HG03439 (cell line): Measurements from ENCODE around the gene TROAP.
"Not testable (repeated sequence)": the region's sequence is repeated elsewhere in the genome, so short reads cannot be mapped to it uniquely, and the experiment has no call there.

Source experiments
- ATAC-seq: cut with Tn5 transposase; IDR thresholded peaks from one replicate; pipeline ENCODE4 v1.9.1; 2021; ENCODE audit warnings: mild to moderate bottlenecking, moderate library complexity; ENCODE audit not compliant: unreplicated experiment

TROAP gene

DNA sequence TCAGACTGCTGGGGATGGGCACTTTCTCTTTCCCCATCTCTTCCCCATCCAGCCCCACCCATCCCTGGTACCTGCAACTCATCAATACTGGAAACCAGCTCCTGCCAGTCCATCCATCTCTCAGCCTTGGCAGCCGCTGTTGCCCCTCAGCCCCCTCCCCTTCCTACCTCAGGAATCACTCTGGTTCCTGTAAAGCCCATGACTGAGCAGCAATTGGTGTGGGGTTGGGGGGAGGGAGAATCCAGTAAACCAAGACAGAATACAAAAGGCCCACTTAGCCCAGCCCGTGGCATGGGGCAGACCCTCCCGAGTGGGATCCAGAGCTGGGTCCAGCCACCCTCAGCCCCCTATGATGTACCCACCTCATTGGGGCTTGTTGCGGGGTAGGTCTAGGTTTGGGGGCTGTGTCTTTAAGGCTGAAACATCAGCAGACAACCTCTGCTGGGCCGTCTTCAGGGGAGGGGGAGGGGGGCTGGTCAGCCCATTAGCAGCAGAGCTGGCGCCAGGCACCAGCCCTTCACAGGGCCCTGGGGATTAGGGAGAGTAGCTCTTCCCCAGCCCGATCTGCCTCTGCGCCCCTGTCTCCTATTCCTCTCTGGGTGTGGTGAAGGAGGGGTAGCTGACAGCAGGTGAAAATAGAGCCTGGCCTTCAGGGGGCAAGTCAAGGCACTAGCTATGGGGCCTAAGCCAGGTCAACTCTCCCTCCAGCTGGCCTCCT lies 28.8 kb upstream of the TROAP start:
- no peak for ATAC-seq

DNA sequence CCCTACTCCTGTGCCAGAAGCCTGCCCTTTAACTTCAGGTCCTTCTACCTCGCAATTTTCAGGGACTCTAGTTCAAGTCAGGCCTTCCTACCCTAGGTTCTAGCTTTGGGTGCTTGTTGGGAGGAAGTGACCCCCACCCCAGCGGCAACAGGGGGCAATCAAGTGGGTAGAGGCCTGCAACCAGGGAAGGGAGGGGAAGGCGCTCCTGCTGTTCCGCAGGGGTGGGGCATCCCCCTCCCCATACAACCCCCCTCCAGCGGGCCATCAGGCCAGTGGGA lies 28.3 kb upstream of the TROAP start:
- no peak for ATAC-seq

- ATAC-seq, result no peak
These were observed 27.7 kb upstream of the TROAP start, which contains the start of gene PRPH for GRCh38 chr12:49295082-49295936. Gene PRPH (plus strand): TSS chr12:49295147. CDS start chr12:49295201, 54 bp downstream.

- no peak for ATAC-seq
These were observed 26.8 kb upstream of the TROAP start for GRCh38 chr12:49296034-49296835.

DNA sequence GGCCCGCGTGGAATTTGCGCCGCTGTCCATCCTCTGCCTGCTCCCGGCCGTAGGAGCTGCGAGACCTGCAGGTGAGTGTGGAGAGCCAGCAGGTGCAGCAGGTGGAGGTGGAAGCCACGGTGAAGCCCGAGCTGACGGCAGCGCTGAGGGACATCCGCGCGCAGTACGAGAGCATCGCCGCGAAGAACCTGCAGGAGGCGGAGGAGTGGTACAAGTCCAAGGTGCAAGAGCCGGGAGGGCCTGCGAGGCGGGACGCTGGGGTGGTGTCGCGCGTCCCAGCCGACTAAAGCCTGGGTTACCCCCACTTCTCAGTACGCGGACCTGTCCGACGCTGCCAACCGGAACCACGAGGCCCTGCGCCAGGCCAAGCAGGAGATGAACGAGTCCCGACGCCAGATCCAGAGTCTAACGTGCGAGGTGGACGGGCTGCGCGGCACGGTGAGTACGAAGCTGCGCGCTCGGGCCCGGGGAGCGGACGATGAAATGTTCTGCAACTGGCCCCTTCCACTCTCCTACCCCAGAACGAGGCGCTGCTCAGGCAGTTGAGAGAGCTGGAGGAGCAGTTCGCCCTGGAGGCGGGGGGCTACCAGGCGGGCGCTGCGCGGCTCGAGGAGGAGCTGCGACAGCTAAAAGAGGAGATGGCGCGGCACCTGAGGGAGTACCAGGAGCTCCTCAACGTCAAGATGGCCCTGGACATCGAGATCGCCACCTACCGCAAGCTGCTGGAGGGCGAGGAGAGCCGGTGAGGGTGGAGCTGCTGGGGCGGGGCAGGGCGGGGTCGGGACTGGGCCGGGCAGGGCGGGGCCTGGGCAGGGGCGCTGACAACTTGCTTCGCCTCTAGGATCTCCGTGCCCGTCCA lies 26.0 kb upstream of the TROAP start:
- ATAC-seq, result no peak

DNA sequence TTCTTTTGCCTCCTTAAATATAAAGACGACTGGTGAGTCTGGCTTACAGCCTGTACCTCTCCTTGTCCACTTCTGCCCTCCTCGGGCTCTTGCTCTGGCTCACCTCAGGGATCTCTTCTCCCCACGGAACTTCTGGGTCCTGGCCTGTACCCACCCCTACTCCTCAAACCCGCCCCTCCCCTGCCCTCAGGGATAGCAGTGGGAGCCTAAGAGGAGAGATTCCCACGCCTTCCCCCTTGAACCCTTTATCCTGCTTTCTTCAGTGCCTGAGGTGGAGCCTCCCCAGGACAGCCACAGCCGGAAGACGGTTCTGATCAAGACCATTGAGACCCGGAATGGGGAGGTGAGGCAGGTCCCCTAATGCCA lies 25.4 kb upstream of the TROAP start:
- ATAC-seq, result no peak

DNA sequence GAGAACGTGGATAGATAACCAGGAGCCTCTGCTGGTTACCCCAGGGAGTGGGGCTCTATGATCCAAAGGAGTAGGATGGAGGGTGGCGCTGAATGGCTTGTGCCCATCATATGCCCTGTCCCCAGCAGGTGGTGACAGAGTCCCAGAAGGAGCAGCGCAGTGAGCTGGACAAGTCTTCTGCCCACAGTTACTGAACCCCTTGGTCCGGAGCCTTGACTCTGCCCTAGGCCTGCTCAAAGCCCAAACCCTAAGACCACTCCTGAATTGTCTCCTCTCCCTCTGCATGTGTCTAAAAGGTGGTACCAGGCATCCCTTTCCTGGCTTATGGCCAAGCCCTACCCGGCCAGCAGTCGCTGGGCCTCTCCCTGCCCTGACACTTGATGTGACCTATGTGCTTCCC lies 24.9 kb upstream of the TROAP start:
- no peak for ATAC-seq

DNA sequence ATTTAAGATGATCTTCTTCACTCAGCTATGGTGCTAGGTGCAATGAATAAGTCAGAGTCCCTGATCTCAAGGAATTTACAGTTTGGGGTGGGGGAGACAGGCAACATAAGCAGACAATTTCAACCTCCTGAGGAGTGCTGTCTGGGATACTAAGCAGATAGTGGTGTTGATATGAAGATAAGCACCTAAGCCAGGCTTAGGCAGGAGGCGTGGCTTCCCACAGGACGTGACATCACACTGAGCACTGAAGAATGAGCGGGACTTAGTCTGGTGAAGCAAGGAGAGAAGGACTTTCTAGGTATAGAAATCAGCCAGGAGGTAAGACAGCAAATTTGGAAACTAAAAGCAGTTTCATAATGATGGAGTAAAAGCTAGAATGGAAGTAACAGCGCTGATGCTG lies 21.3 kb upstream of the TROAP start:
- ATAC-seq, result no peak

- no peak for ATAC-seq
These were observed 18.9 kb upstream of the TROAP start for GRCh38 chr12:49304161-49304560.

- ATAC-seq, result no peak
These were observed 17.1 kb upstream of the TROAP start for GRCh38 chr12:49305762-49306510.

DNA sequence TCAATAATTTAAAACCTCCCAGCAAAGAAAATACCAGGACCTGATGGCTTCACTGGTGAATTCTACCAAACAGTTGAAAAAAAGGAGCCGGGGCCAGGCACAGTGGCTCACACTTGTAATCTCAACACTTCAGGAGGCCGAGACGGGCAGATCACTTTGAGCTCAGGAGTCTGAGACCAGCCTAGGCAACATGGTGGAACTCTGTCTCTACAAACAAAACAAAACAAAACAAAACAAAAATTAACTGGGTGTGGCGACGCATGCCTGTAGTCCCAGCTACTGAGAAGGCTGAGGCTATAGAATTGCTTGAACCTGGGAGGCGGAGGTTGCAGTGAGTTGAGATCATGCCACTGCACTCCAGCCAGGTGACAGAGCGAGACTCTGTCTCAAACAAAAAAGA lies 13.7 kb upstream of the TROAP start:
- ATAC-seq, result no peak

DNA sequence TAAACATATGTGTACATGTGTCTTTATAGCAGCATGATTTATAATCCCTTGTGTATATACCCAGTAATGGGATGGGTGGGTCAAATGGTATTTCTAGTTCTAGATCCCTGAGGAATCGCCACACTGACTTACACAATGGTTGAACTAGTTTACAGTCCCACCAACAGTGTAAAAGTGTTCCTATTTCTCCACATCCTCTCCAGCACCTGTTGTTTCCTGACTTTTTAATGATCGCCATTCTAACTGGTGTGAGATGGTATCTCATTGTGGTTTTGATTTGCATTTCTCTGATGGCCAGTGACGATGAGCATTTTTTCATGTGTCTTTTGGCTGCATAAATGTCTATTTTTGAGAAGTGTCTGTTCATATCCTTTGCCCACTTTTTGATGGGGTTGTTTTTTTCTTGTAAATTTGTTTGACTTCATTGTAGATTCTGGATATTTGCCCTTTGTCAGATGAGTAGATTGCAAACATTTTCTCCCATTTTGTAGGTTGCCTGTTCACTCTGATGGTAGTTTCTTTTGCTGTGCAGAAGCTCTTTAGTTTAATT lies 12.5 kb upstream of the TROAP start:
- ATAC-seq, result not testable (repeated sequence)

GRCh38 chr12:49314811-49315210 lies 8.2 kb upstream of the TROAP start:
- ATAC-seq, result no peak

DNA sequence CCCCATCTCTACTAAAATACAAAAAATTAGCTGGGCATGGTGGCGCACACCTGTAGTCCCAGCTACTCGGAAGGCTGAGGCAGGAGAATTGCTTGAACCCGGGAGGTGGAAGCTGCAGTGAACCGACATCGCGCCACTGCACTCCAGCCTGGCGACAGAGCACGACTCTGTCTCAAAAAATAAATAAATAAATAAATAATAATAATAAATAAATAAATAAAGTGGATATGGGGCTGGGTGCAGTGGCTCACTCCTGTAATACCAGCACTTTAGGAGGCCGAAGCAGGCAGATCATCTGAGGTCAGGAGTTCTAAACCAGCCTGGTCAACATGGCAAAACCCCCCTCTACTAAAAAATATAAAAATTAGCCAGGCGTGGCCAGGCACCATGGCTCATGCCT lies 5.9 kb upstream of the TROAP start:
- ATAC-seq, result not testable (repeated sequence)

DNA sequence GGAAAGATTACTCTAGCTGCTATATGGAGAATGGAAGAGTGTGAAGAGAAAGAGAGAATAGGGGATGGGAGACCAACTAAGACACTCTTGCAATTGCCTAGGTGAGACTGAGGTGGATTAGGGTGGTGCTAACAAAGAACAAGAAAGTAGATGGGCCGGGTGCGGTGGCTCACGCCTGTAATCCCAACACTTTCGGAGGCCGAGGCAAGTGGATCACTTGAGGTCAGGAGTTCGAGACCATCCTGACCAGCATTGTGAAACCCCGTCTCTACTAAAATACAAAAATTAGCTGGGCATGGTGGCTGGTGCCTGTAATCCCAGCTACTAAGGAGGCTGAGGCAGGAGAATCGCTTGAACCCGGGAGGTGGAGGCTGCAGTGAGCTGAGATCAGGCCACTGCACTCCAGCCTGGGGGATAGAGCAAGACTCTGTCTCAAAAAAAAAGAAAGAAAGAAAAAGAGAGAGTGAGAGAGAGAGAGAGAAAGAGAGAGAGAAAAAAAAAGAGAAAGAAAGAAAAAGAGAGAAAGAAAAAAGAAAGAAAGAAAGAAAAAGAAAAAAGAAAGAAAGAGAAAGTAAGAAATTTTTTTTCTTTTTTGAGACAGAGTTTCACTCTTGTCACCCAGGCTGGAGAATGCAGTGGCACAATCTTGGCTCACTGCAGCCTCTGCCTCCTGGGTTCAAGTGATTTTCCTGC lies 2.5 kb upstream of the TROAP start:
- not testable (repeated sequence) for ATAC-seq

DNA sequence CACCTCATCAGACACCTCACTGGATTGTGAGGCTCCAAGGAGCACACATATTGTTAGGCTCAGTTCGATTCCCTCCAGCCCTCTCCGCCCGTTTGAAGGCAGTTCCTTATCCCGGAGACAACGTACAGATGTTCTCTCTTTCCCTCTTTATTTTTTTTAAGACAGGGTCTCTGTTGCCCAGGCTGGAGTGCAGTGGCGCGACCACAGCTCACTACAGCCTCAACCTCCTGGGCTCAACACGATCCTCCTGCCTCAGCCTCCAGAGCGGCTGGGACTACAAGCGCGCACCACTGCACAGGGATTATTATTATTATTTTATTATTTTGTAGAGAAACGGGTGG lies 718 bp upstream of the TROAP start:
- no peak for ATAC-seq

DNA sequence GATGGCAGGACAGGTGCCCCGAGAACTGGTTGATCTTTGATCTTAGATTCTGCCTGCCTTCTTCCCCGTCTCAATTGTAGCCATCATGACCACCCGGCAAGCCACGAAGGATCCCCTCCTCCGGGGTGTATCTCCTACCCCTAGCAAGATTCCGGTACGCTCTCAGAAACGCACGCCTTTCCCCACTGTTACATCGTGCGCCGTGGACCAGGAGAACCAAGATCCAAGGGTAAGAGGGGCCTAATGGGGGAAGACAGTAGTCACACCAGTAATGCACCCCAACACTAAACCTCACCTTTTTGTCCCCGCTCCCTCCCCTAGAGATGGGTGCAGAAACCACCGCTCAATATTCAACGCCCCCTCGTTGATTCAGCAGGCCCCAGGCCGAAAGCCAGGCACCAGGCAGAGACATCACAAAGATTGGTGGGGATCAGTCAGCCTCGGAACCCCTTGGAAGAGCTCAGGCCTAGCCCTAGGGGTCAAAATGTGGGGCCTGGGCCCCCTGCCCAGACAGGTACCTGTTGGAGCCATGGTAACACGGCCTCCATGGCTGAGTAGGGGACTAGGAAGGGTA lies 556 bp downstream of the TROAP start:
- no peak for ATAC-seq

DNA sequence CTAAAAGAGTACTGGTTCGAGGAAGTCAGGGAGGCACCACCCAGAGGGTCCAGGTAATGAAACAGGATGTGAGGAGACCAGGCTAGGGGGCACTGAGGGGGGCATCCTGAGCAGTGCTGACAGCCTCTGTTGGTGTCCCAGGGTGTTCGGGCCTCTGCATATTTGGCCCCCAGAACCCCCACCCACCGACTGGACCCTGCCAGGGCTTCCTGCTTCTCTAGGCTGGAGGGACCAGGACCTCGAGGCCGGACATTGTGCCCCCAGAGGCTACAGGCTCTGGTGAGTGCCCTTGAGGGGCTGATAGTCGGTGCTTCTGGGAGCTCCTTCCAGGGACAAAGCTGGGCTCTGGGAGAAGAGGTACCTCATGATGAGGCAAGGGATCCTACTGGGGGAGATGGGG lies 2.6 kb downstream of the TROAP start:
- no peak for ATAC-seq

DNA sequence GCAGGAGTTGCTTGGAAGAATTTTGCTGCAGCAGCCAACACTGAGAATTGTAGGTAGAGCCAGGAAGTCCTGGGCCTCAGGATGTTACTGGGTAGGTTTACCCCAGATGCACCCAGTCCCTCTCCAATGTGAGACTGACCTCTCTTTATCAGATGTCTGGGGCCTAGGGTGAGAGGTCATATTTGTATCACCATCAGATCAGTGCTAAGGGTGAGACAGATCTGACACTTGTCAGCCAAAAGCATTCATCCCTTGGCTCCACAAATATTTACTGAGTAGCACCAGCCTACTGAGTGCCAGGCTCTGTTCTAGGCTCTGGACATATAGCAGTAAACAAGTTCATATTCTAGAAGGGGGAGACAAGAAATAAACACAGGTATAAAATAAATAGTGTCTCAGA lies 4.3 kb downstream of the TROAP start:
- no peak for ATAC-seq
